Fibroblast of lung (primary cell): ENCODE data around the gene PPIL4. TPM values are rescaled to one million over a fixed set of nuclear protein-coding genes. Genes with fewer than 3 reads are reported as not detected.

ENCODE experiments used
- DNase-seq, 2 donors: peaks; one replicate each; pipeline versions ENCODE4 v3.0.0 to v3.0.0-alpha.2; 2010; ENCODE audit warnings: low read depth in 2 of 2
- H2AFZ ChIP-seq: 2 replicates; pipeline ENCODE4 v1.5.1; 2012; ENCODE audit warnings: low read length, control low read depth, inconsistent platforms
- H3K27ac ChIP-seq: 2 replicates; pipeline ENCODE4 v1.5.1; 2011; ENCODE audit warnings: low read length, control low read depth; ENCODE audit not compliant: insufficient read depth
- H3K27me3 ChIP-seq: 2 replicates; pipeline ENCODE4 v1.5.1; 2011; ENCODE audit warnings: mild to moderate bottlenecking, low read length; ENCODE audit not compliant: control insufficient read depth, insufficient read depth
- H3K36me3 ChIP-seq: 2 replicates; pipeline ENCODE4 v1.5.1; 2011; ENCODE audit warnings: low read length; ENCODE audit not compliant: control insufficient read depth, insufficient read depth
- H3K4me1 ChIP-seq: 2 replicates; pipeline ENCODE4 v1.5.1; 2011; ENCODE audit warnings: low read length; ENCODE audit not compliant: control insufficient read depth, insufficient read depth; ENCODE audit errors: extremely low read depth
- H3K4me2 ChIP-seq: 2 replicates; pipeline ENCODE4 v1.5.1; 2011; ENCODE audit warnings: low read length, control low read depth; ENCODE audit not compliant: insufficient read depth; ENCODE audit errors: extremely low read depth
- H3K4me3 ChIP-seq, 4 experiments: fragments of 200-600 bp in 1 of 4; sonication (generic) in 1 of 4; replicated peaks in 1 of 4; 2 replicates each; pipeline ENCODE4 v1.5.1; 2011 to 2016; ENCODE audit warnings: low read length in 4 of 4, low read depth in 3 of 4, mild to moderate bottlenecking in 3 of 4, control low read depth in 2 of 4, inconsistent platforms in 1 of 4, mixed read lengths in 1 of 4; ENCODE audit not compliant: insufficient read depth in 1 of 4; ENCODE audit errors: control extremely low read depth in 1 of 4
- H3K79me2 ChIP-seq: 2 replicates; pipeline ENCODE4 v1.5.1; 2012; ENCODE audit warnings: mild to moderate bottlenecking, low read length, inconsistent platforms; ENCODE audit not compliant: control insufficient read depth, insufficient read depth
- H3K9ac ChIP-seq: 2 replicates; pipeline ENCODE4 v1.5.1; 2011; ENCODE audit warnings: mild to moderate bottlenecking, low read length, control low read depth; ENCODE audit not compliant: insufficient read depth
- H3K9me3 ChIP-seq: 2 replicates; pipeline ENCODE4 v1.5.1; 2012; ENCODE audit warnings: low read depth, low read length; ENCODE audit not compliant: control insufficient read depth, insufficient read depth
- H4K20me1 ChIP-seq: 2 replicates; pipeline ENCODE4 v1.5.1; 2011; ENCODE audit warnings: low read length; ENCODE audit not compliant: control insufficient read depth, insufficient read depth; ENCODE audit errors: extremely low read depth
- EZH2 ChIP-seq: IDR thresholded peaks from 2 replicates; pipeline ENCODE4 v1.5.1; 2012; ENCODE audit warnings: low read length, control low read depth, mild to moderate bottlenecking; ENCODE audit errors: missing control alignments
- polyA plus RNA-seq, 2 donors: library from polyadenylated mRNA; depleted of rRNA in 1 of 2; stranded (reverse) in 1 of 2; unstranded in 1 of 2; fragments of >200 nt; gene quantifications; 2 replicates each; pipeline ENCODE4 v1.2.1, GENCODE V29; 2011 to 2012; ENCODE audit warnings: missing spikeins in 1 of 2
- total RNA-seq: library from RNA; depleted of rRNA; stranded (reverse); fragments of >200 nt; gene quantifications from 2 replicates; pipeline ENCODE4 v1.2.1, GENCODE V29; 2014
- TF ChIP-seq, protein P1 (sequence below), 2 donors: IDR thresholded peaks in 1 of 2; conservative IDR thresholded peaks in 1 of 2; 1 replicate in 1 of 2; 2 replicates in 1 of 2; pipeline ENCODE4 v1.5.1; 2011 to 2012; ENCODE audit warnings: low read length in 2 of 2, control low read depth in 1 of 2, inconsistent platforms in 1 of 2, low read depth in 1 of 2, mild to moderate bottlenecking in 1 of 2

Gene PPIL4
- total and polyA plus RNA-seq, 2 donors (not counting 1 experiment from before 2014, with no cell fraction given), result 15.9 to 37.5 TPM

DNA sequence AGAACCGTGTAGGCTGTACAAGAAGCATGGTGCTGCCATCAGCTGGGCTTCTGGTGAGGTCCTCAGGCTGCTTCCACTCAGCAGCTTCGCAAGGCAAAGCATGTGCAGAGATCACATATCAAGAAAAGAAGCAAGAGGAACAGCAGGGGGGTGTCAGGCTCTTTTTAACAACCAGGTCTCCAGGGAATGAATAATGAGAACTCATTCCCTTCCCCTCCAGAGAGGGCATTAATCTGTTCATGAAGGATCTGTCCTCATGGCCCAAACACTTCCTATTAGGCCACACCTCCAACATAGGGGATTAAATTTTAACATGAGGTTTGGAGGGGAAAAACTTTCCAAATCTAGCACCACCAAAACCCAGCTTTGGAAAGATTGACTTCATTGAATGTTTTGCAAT is 40.3 kb upstream of the PPIL4 start:
- Histone ChIP-seq H3K36me3 (peaks cover 1% of the 10 kb centered on the region), H3K9me3 (no peaks in the 10 kb centered on the region), H4K20me1 (no peaks in the 10 kb centered on the region), H3K4me3 (no peak overlapping the region), H3K9ac (no peak overlapping the region), H3K4me1 (no peaks in the 10 kb centered on the region), H3K79me2 (no peaks in the 10 kb centered on the region), H3K4me2 (no peak overlapping the region), H3K27me3 (no peaks in the 10 kb centered on the region), H2AFZ (no peak overlapping the region), H3K27ac (no peak overlapping the region)
- DNase-seq, result no peak
- TF ChIP-seq, protein P1, sequence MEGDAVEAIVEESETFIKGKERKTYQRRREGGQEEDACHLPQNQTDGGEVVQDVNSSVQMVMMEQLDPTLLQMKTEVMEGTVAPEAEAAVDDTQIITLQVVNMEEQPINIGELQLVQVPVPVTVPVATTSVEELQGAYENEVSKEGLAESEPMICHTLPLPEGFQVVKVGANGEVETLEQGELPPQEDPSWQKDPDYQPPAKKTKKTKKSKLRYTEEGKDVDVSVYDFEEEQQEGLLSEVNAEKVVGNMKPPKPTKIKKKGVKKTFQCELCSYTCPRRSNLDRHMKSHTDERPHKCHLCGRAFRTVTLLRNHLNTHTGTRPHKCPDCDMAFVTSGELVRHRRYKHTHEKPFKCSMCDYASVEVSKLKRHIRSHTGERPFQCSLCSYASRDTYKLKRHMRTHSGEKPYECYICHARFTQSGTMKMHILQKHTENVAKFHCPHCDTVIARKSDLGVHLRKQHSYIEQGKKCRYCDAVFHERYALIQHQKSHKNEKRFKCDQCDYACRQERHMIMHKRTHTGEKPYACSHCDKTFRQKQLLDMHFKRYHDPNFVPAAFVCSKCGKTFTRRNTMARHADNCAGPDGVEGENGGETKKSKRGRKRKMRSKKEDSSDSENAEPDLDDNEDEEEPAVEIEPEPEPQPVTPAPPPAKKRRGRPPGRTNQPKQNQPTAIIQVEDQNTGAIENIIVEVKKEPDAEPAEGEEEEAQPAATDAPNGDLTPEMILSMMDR (conservative IDR thresholded peaks at IDR 0.05 in 1 of 2, IDR thresholded peaks at IDR 0.05 in 1 of 2; ENCODE audit: low read depth in 1 of 2, low read length in 2 of 2), result no peak
- TF ChIP-seq EZH2, result no peak

DNA sequence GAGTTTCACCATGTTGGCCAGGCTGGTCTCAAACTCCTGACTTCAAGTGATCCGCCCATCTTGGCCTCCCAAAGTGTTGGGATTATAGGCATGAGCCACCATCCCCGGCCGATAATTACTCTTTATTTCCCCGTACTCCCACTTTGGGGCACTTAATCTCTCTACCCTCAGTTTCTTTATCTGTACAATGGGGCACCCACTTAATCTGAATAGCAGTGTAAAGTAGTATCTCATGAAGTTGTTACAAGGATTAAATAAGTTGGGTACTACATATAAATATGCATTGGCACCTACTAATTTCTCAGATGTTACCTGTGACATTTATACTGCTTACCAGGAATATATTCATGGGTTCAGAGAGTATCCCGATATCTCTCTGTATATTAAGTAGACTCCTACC is 35.5 kb upstream of the PPIL4 start:
- no peaks in the 10 kb centered on the region for H3K79me2 ChIP-seq
- no peak overlapping the region for H3K9ac ChIP-seq
- no peak overlapping the region for H2AFZ ChIP-seq
- no peak for TF ChIP-seq EZH2
- TF ChIP-seq, protein P1 (conservative IDR thresholded peaks at IDR 0.05 in 1 of 2, IDR thresholded peaks at IDR 0.05 in 1 of 2; ENCODE audit: low read depth in 1 of 2, low read length in 2 of 2), result no peak
- no peaks in the 10 kb centered on the region for H3K4me1 ChIP-seq
- no peaks in the 10 kb centered on the region for H3K27me3 ChIP-seq
- H3K27ac ChIP-seq, result no peak overlapping the region
- no peaks in the 10 kb centered on the region for H3K9me3 ChIP-seq
- DNase-seq, result no peak
- no peaks in the 10 kb centered on the region for H4K20me1 ChIP-seq
- H3K36me3 ChIP-seq, result peaks cover 3% of the 10 kb centered on the region
- no peak overlapping the region for H3K4me3 ChIP-seq
- H3K4me2 ChIP-seq, result no peak overlapping the region

DNA sequence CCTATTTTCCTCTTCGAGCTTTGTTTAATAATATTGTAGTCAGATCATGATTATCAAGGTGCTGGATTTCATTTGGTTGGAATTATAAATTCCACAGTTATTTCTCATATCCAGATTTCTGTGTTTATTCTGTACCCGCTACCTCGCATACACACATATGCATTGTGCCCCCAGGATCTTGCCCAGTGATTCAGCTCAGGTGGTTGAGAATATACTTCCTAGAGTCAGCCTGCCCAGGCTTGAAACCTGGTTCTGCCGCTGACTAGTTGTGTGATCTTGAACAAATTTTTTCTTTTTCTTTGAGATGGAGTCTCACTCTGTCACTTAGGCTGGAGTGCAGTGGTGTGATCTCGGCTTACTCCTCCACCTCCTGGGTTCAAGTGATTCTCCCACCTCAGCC is 35.0 kb upstream of the PPIL4 start:
- DNase-seq, result no peak
- no peak overlapping the region for H3K9ac ChIP-seq
- H3K36me3 ChIP-seq, result peaks cover 3% of the 10 kb centered on the region
- H3K4me1 ChIP-seq, result no peaks in the 10 kb centered on the region
- no peak overlapping the region for H3K27ac ChIP-seq
- H3K27me3 ChIP-seq, result no peaks in the 10 kb centered on the region
- no peak overlapping the region for H2AFZ ChIP-seq
- H3K4me3 ChIP-seq, result no peak overlapping the region
- no peak for TF ChIP-seq EZH2
- TF ChIP-seq, protein P1 (conservative IDR thresholded peaks at IDR 0.05 in 1 of 2, IDR thresholded peaks at IDR 0.05 in 1 of 2; ENCODE audit: low read depth in 1 of 2, low read length in 2 of 2), result no peak
- no peaks in the 10 kb centered on the region for H4K20me1 ChIP-seq
- H3K9me3 ChIP-seq, result no peaks in the 10 kb centered on the region
- H3K79me2 ChIP-seq, result no peaks in the 10 kb centered on the region
- no peak overlapping the region for H3K4me2 ChIP-seq
